ENCODE data around the gene NR2E3.
A peak's percentile ranks its signal among the peaks of the same experiment; 100 is the strongest.

The NR2E3 gene

GRCh38 chr15:71810256-71811035 lies at the start of gene NR2E3:
TSS of gene NR2E3 (plus strand) at chr15:71810554. CDS start at chr15:71810744, 190 bp downstream.
- no peak for DNase-seq
- TF ChIP-seq GATA1 (IDR thresholded peaks at IDR 0.05; ENCODE audit: low read depth, low read length) (no peak), POLR2A (IDR thresholded peaks at IDR 0.05; ENCODE audit: low read length) (no peak)

- no peak for DNase-seq
- TF ChIP-seq POLR2A (IDR thresholded peaks at IDR 0.05; ENCODE audit: low read length) (no peak), GATA1 (IDR thresholded peaks at IDR 0.05; ENCODE audit: low read depth, low read length) (no peak)
Observed at GRCh38 chr15:71760852-71761251, 49.5 kb upstream of the NR2E3 start.

GRCh38 chr15:71761649-71762048 lies 48.7 kb upstream of the NR2E3 start:
- no peak for DNase-seq
- no peak for TF ChIP-seq GATA1 (IDR thresholded peaks at IDR 0.05; ENCODE audit: low read depth, low read length)
- TF ChIP-seq POLR2A (IDR thresholded peaks at IDR 0.05; ENCODE audit: low read length): no peak

GRCh38 chr15:71768184-71768583 lies 42.2 kb upstream of the NR2E3 start:
- DNase-seq: no peak
- TF ChIP-seq GATA1 (IDR thresholded peaks at IDR 0.05; ENCODE audit: low read depth, low read length) (no peak), POLR2A (IDR thresholded peaks at IDR 0.05; ENCODE audit: low read length) (no peak)

- no peak for TF ChIP-seq GATA1 (IDR thresholded peaks at IDR 0.05; ENCODE audit: low read depth, low read length)
- DNase-seq: no peak
Observed at GRCh38 chr15:71773206-71773859, 37.0 kb upstream of the NR2E3 start.

GRCh38 chr15:71775856-71776255 lies 34.5 kb upstream of the NR2E3 start:
- no peak for DNase-seq
- TF ChIP-seq POLR2A (IDR thresholded peaks at IDR 0.05; ENCODE audit: low read length): no peak
- TF ChIP-seq GATA1 (IDR thresholded peaks at IDR 0.05; ENCODE audit: low read depth, low read length): no peak

GRCh38 chr15:71776304-71776703 lies 34.0 kb upstream of the NR2E3 start:
- TF ChIP-seq POLR2A (IDR thresholded peaks at IDR 0.05; ENCODE audit: low read length): no peak
- TF ChIP-seq GATA1 (IDR thresholded peaks at IDR 0.05; ENCODE audit: low read depth, low read length): no peak
- no peak for DNase-seq

GRCh38 chr15:71777216-71777943 lies 33.0 kb upstream of the NR2E3 start:
- no peak for TF ChIP-seq GATA1 (IDR thresholded peaks at IDR 0.05; ENCODE audit: low read depth, low read length)
- no peak for TF ChIP-seq POLR2A (IDR thresholded peaks at IDR 0.05; ENCODE audit: low read length)
- DNase-seq: no peak

GRCh38 chr15:71779073-71779797 lies 31.1 kb upstream of the NR2E3 start:
- no peak for TF ChIP-seq GATA1 (IDR thresholded peaks at IDR 0.05; ENCODE audit: low read depth, low read length)
- no peak for TF ChIP-seq POLR2A (IDR thresholded peaks at IDR 0.05; ENCODE audit: low read length)

GRCh38 chr15:71780115-71780976 lies 30.0 kb upstream of the NR2E3 start:
- no peak for TF ChIP-seq GATA1 (IDR thresholded peaks at IDR 0.05; ENCODE audit: low read depth, low read length)
- no peak for TF ChIP-seq POLR2A (IDR thresholded peaks at IDR 0.05; ENCODE audit: low read length)
- peak; percentile 44 to 61 for DNase-seq

More at GRCh38 chr15:71779073-71779797, 31.1 kb upstream of the NR2E3 start:
- no peak for DNase-seq

- TF ChIP-seq GATA1 (IDR thresholded peaks at IDR 0.05; ENCODE audit: low read depth, low read length) (no peak), POLR2A (IDR thresholded peaks at IDR 0.05; ENCODE audit: low read length) (no peak)
- DNase-seq: no peak
Observed at GRCh38 chr15:71781179-71781964, 29.0 kb upstream of the NR2E3 start.

- TF ChIP-seq POLR2A (IDR thresholded peaks at IDR 0.05; ENCODE audit: low read length) (no peak), GATA1 (IDR thresholded peaks at IDR 0.05; ENCODE audit: low read depth, low read length) (no peak)
- DNase-seq: no peak
Observed at GRCh38 chr15:71781965-71782265, 28.4 kb upstream of the NR2E3 start.
